K562 (cell line): ENCODE data around the gene SCAANT1. TPM values are rescaled to one million over a fixed set of nuclear protein-coding genes. Genes with fewer than 3 reads are reported as not detected.

Experiments used
- ATAC-seq: fragments of 200-7000 bp; cut with Tn5 transposase; 3 replicates; pipeline ENCODE4 v1.9.1; 2020; ENCODE audit warnings: moderate library complexity
- BruUV-seq: library from RNA; stranded (reverse); fragments of 400-500 nt; replicated peaks from 2 replicates; lab custom pipeline; 2021; lab: Mats Ljungman, UMichigan
- CTCF ChIA-PET: fragments of 300-600 bp; formaldehyde crosslinking; extraction: SDS; loops from one replicate; lab custom pipeline; 2021; ENCODE audit warnings: low intra/inter-chr PET ratio; lab: Yijun Ruan, JAX
- POLR2A ChIA-PET: fragments of 300-600, 350-650 bp; sonication (Branson Sonifier 250); formaldehyde crosslinking; extraction: SDS; loops from one replicate; lab custom pipeline; 2021; ENCODE audit warnings: antibody characterized with exemption, inconsistent platforms; lab: Yijun Ruan, JAX
- DNase-seq, 4 experiments: peaks; one replicate each; pipeline versions ENCODE4 v3.0.0 to v3.0.0-alpha.2; 2011 to 2018; ENCODE audit warnings: low spot score in 3 of 4, mixed read lengths in 3 of 4; ENCODE audit errors: extremely low read depth in 1 of 4
- FAIRE-seq: peaks from 2 replicates; lab custom pipeline; 2011; peaks lifted over from hg19 to GRCh38; lab: Jason Lieb, UNC
- H2AFZ ChIP-seq: 2 replicates; pipeline ENCODE4 v1.6.0; 2011; ENCODE audit warnings: low read depth, low read length, control low read depth, inconsistent platforms
- H3K27ac ChIP-seq: fragments of 200-600 bp; 3 replicates; pipeline ENCODE4 v1.8.0; 2011; ENCODE audit warnings: low read depth, mild to moderate bottlenecking, control low read depth, inconsistent platforms, low read length, moderate library complexity, mixed read lengths; ENCODE audit errors: extremely low read depth
- H3K27me3 ChIP-seq, 2 experiments: fragments of 300-600 bp in 1 of 2; 2 replicates in 1 of 2; 3 replicates in 1 of 2; pipeline versions ENCODE4 v1.6.0 to v1.8.0; 2011; ENCODE audit warnings: inconsistent platforms in 2 of 2, low read length in 2 of 2, mild to moderate bottlenecking in 1 of 2, mixed read lengths in 1 of 2, moderate library complexity in 1 of 2; ENCODE audit not compliant: control insufficient read depth in 2 of 2, insufficient read depth in 2 of 2
- H3K36me3 ChIP-seq: fragments of 300-600 bp; 3 replicates; pipeline ENCODE4 v1.8.0; 2011; ENCODE audit warnings: mild to moderate bottlenecking, low read length, inconsistent platforms; ENCODE audit not compliant: control insufficient read depth, insufficient read depth
- H3K4me1 ChIP-seq, 2 experiments: fragments of 200-600 bp in 1 of 2; replicated peaks in 1 of 2; 2 replicates in 1 of 2; 3 replicates in 1 of 2; pipeline versions ENCODE4 v1.5.1 to v1.8.0; 2011; ENCODE audit warnings: inconsistent platforms in 2 of 2, low read length in 2 of 2, mild to moderate bottlenecking in 1 of 2, mixed read lengths in 1 of 2, moderate library complexity in 1 of 2; ENCODE audit not compliant: control insufficient read depth in 2 of 2, insufficient read depth in 2 of 2
- H3K4me2 ChIP-seq: 2 replicates; pipeline ENCODE4 v1.6.1; 2011; ENCODE audit warnings: low read length, control low read depth, inconsistent platforms, mixed read lengths; ENCODE audit not compliant: insufficient read depth
- H3K4me3 ChIP-seq: fragments of 200-600 bp; sonication (generic), shearing (Covaris generic); 2 replicates; pipeline ENCODE4 v1.5.1; 2016; ENCODE audit warnings: control low read depth, inconsistent platforms
- H3K79me2 ChIP-seq: fragments of 200-600 bp; 3 replicates; pipeline ENCODE4 v1.8.0; 2011; ENCODE audit warnings: low read length, inconsistent platforms; ENCODE audit not compliant: control insufficient read depth, insufficient read depth
- H3K9ac ChIP-seq, 2 experiments: 2 replicates each; pipeline versions ENCODE4 v1.6.0 to v1.6.1; 2011; ENCODE audit warnings: low read depth in 2 of 2, low read length in 2 of 2, control low read depth in 1 of 2, inconsistent platforms in 1 of 2, mild to moderate bottlenecking in 1 of 2, mixed read lengths in 1 of 2; ENCODE audit not compliant: insufficient read depth in 1 of 2
- H3K9me1 ChIP-seq: one replicate; pipeline ENCODE4 v1.6.0; 2011; ENCODE audit warnings: inconsistent platforms, mild to moderate bottlenecking, low read length, moderate library complexity; ENCODE audit not compliant: control insufficient read depth, insufficient read depth
- H3K9me3 ChIP-seq: replicated peaks from 2 replicates; pipeline ENCODE4 v1.5.1; 2011; ENCODE audit warnings: low read depth, low read length, inconsistent platforms; ENCODE audit not compliant: control insufficient read depth, insufficient read depth
- H4K20me1 ChIP-seq: replicated peaks from 2 replicates; pipeline ENCODE4 v1.6.1; 2011; ENCODE audit warnings: low read length, inconsistent platforms, mixed read lengths; ENCODE audit not compliant: control insufficient read depth, insufficient read depth
- HBP1 ChIP-seq: fragments of 450-650 bp; formaldehyde crosslinking; IDR thresholded peaks from 2 replicates; pipeline ENCODE4 v1.4.0; 2022; ENCODE audit warnings: missing genetic modification characterization
- HMBOX1 ChIP-seq: sonication (generic); IDR thresholded peaks from 2 replicates; pipeline ENCODE4 v1.6.1; 2016
- ZBTB11 ChIP-seq, 3 experiments: fragments of 200-800 bp in 1 of 3; fragments of 250-450 bp in 1 of 3; fragments of 450-650 bp in 1 of 3; sonication (Bioruptor Pico) in 1 of 3; sonication (Bioruptor generic) in 1 of 3; formaldehyde crosslinking in 1 of 3; IDR thresholded peaks; 2 replicates each; pipeline versions ENCODE4 v1.6.1 to v1.8.0; 2016 to 2022; ENCODE audit warnings: mild to moderate bottlenecking in 2 of 3, missing genetic modification characterization in 2 of 3, missing compliant biosample characterization in 1 of 3, moderate library complexity in 1 of 3
- ZNF12 ChIP-seq: sonication (generic); formaldehyde crosslinking; IDR thresholded peaks from 2 replicates; pipeline ENCODE4 v1.4.0; 2020; ENCODE audit warnings: mild to moderate bottlenecking, missing genetic modification reagents
- WGBS: fragments of 100-300 bp; shearing (Covaris generic); methylation state at CpG from one replicate; pipeline ENCODE4 v1.1.6; 2016; ENCODE audit warnings: low coverage, mixed read lengths; ENCODE audit not compliant: insufficient coverage; ENCODE audit errors: missing lambda C conversion rate; 5-methylcytosine and 5-hydroxymethylcytosine counted together
- in situ Hi-C: fragments of 300-500 bp; cut with MboI; formaldehyde crosslinking; loops from 4 replicates; pipeline ENCODE4 v1.15.0; 2018; ENCODE audit warnings: inconsistent platforms, mixed read lengths
- intact Hi-C: fragments of 100-400 bp; cut with micrococcal nuclease; formaldehyde crosslinking; loops from 2 replicates; pipeline ENCODE4 v1.14.2; 2022
- polyA plus RNA-seq, 8 experiments: library from polyadenylated mRNA; depleted of rRNA in 4 of 8; stranded (reverse) in 5 of 8; unstranded in 3 of 8; fragments of >200 nt; fragmentation: Nextera tagmentation in 2 of 8; fragmentation: Illumina TruSeq in 1 of 8; extraction: Ambion mirVana in 2 of 8; extraction: Trizol in 1 of 8; gene quantifications; 2 replicates each; pipeline versions ENCODE4 v1.2.1 to v1.2.3, GENCODE V29; 2011 to 2014; ENCODE audit warnings: inconsistent platforms in 1 of 8, missing spikeins in 1 of 8
- total RNA-seq, 7 experiments: library from RNA; depleted of rRNA in 6 of 7; stranded (reverse); fragments of >200 nt in 6 of 7; fragmentation: Illumina TruSeq in 2 of 7; extraction: Trizol in 2 of 7; gene quantifications; 2 replicates each; pipeline versions ENCODE4 v1.2.1 to v1.2.3, GENCODE V29; 2011 to 2021; ENCODE audit warnings: low replicate concordance in 1 of 7

SCAANT1 gene
- total and polyA plus RNA-seq, 9 of the 15 experiments (the other 6 are each of a cell fraction or from before 2014, with no cell fraction given) = not detected

- WGBS = 94% methylated on average over 3 of the region's 3 CpGs
- ChIA-PET CTCF (no interaction called here), POLR2A (interaction anchor here (1.1 to 1.5 kb wide), 2 partner anchors 10 to 16 kb away, joined by 3 read pairs; no protein-coding TSS in a partner anchor)
- no peaks in the 10 kb centered on the region for H3K9me3 ChIP-seq
- peaks cover 6% of the 10 kb centered on the region; the same call in 1 of the 2 replicates for H4K20me1 ChIP-seq
- no peak for TF ChIP-seq HBP1 (CRISPR knock-in tag)
- no peak for FAIRE-seq
- H3K27me3 ChIP-seq = no peaks in the 10 kb centered on the region
- H3K27ac ChIP-seq = no peak overlapping the region
- peaks cover 73% of the 10 kb centered on the region for H3K79me2 ChIP-seq
- H3K4me3 ChIP-seq = no peak overlapping the region
- no TSS peak for BruUV-seq
- no peak overlapping the region for H2AFZ ChIP-seq
- H3K4me2 ChIP-seq = no peak overlapping the region
- H3K4me1 ChIP-seq = no peaks in the 10 kb centered on the region
- in situ Hi-C loops = no loop called here
- intact Hi-C loops = no loop called here
- DNase-seq = no peak
- ATAC-seq = no peak
- no peak overlapping the region for H3K9ac ChIP-seq
- H3K9me1 ChIP-seq = no peaks in the 10 kb centered on the region
- no peaks in the 10 kb centered on the region for H3K36me3 ChIP-seq
Measured at GRCh38 chr3:63874769-63875168, 37.4 kb downstream of the SCAANT1 start.

- H3K9me1 ChIP-seq = no peaks in the 10 kb centered on the region
- H2AFZ ChIP-seq = no peak overlapping the region
- no peaks in the 10 kb centered on the region for H3K4me1 ChIP-seq
- no TSS peak for BruUV-seq
- TF ChIP-seq HMBOX1 (peak; percentile 88), ZBTB11 (CRISPR knock-in tag; IDR thresholded peaks at IDR 0.05) (peak in 1 of 3 experiments; percentile 38; a peak in 1 of 6 replicates), ZNF12 (CRISPR knock-in tag) (no peak)
- no peak overlapping the region for H3K4me2 ChIP-seq
- H4K20me1 ChIP-seq = peaks cover 6% of the 10 kb centered on the region; the same call in 1 of the 2 replicates
- FAIRE-seq = peak; percentile 59
- ATAC-seq = no peak; the same call in 2 of the 3 replicates
- no peaks in the 10 kb centered on the region for H3K9me3 ChIP-seq
- no peak overlapping the region for H3K9ac ChIP-seq
- intact Hi-C loops (no loop called here), in situ Hi-C loops (no loop called here)
- ChIA-PET CTCF (no interaction called here), POLR2A (no interaction called here)
- no peaks in the 10 kb centered on the region for H3K27me3 ChIP-seq
- H3K4me3 ChIP-seq = no peak overlapping the region
- no peak overlapping the region for H3K27ac ChIP-seq
- no peak for DNase-seq
- WGBS = 78% methylated on average over 2 of the region's 2 CpGs
- peaks cover 78% of the 10 kb centered on the region for H3K79me2 ChIP-seq
- 0 out of 3 replicates have a peak, but pooled peaks cover 3% of the 10 kb centered on the region for H3K36me3 ChIP-seq
Measured at GRCh38 chr3:63872135-63872924, 39.9 kb downstream of the SCAANT1 start.
